ENCODE data around the gene C4orf50. TPM values are rescaled to one million over a fixed set of nuclear protein-coding genes. Genes with fewer than 3 reads are reported as not detected.
"Not testable (repeated sequence)": the region's sequence is repeated elsewhere in the genome, so short reads cannot be mapped to it uniquely, and the experiment has no call there.

C4orf50 gene
- total RNA-seq, 1 donor: not detected

GRCh38 chr4:6011271-6011671 lies 7.0 kb downstream of the C4orf50 start:
- no peak overlapping the region for H3K4me3 ChIP-seq (ENCODE audit: low read depth, low read length)
- no peak for TF ChIP-seq CTCF (IDR thresholded peaks at IDR 0.05; ENCODE audit: insufficient read depth, low read depth, low read length)
- no peak for DNase-seq (ENCODE audit: low read depth)

- DNase-seq (ENCODE audit: low read depth): no peak
- no peak overlapping the region for H3K4me3 ChIP-seq (ENCODE audit: low read depth, low read length)
- TF ChIP-seq CTCF (IDR thresholded peaks at IDR 0.05; ENCODE audit: insufficient read depth, low read depth, low read length): no peak
These were observed 7.4 kb downstream of the C4orf50 start for GRCh38 chr4:6010789-6011188.

- no peak for DNase-seq (ENCODE audit: low read depth)
- H3K4me3 ChIP-seq (ENCODE audit: low read depth, low read length): no peak overlapping the region
- no peak for TF ChIP-seq CTCF (IDR thresholded peaks at IDR 0.05; ENCODE audit: insufficient read depth, low read depth, low read length)
These were observed 8.8 kb downstream of the C4orf50 start for GRCh38 chr4:6009452-6009851.

- DNase-seq (ENCODE audit: low read depth): no peak
- TF ChIP-seq CTCF (IDR thresholded peaks at IDR 0.05; ENCODE audit: insufficient read depth, low read depth, low read length): no peak
- no peak overlapping the region for H3K4me3 ChIP-seq (ENCODE audit: low read depth, low read length)
These were observed 9.4 kb downstream of the C4orf50 start for GRCh38 chr4:6008766-6009385.

GRCh38 chr4:6008092-6008551 lies 10.1 kb downstream of the C4orf50 start:
- no peak for DNase-seq (ENCODE audit: low read depth)
- H3K4me3 ChIP-seq (ENCODE audit: low read depth, low read length): no peak overlapping the region
- TF ChIP-seq CTCF (IDR thresholded peaks at IDR 0.05; ENCODE audit: insufficient read depth, low read depth, low read length): no peak

GRCh38 chr4:6005175-6005574 lies 13.1 kb downstream of the C4orf50 start:
- no peak for TF ChIP-seq CTCF (IDR thresholded peaks at IDR 0.05; ENCODE audit: insufficient read depth, low read depth, low read length)
- H3K4me3 ChIP-seq (ENCODE audit: low read depth, low read length): no peak overlapping the region
- no peak for DNase-seq (ENCODE audit: low read depth)

- H3K4me3 ChIP-seq (ENCODE audit: low read depth, low read length); DNase-seq (ENCODE audit: low read depth): not testable (repeated sequence)
These were observed 14.7 kb downstream of the C4orf50 start for GRCh38 chr4:6003485-6003884.
